HAP-1 (cell line): Measurements from ENCODE around the gene OLA1.
"Not testable (repeated sequence)": the region's sequence is repeated elsewhere in the genome, so short reads cannot be mapped to it uniquely, and the experiment has no call there.

ENCODE experiments used
- DNase-seq, 2 experiments: peaks; one replicate each; pipeline ENCODE4 v3.0.0-alpha.2; 2016 to 2020; ENCODE audit warnings: low spot score in 2 of 2
- H3K27me3 ChIP-seq: fragments of 250-450 bp; sonication (Bioruptor Pico); 2 replicates; pipeline ENCODE4 v1.5.1; 2020; ENCODE audit warnings: low read depth, mild to moderate bottlenecking, moderate library complexity
- H3K36me3 ChIP-seq: fragments of 250-450 bp; sonication (Bioruptor Pico); replicated peaks from 2 replicates; pipeline ENCODE4 v1.5.1; 2020; ENCODE audit warnings: mild to moderate bottlenecking
- H3K4me1 ChIP-seq: fragments of 250-450 bp; sonication (Bioruptor Pico); 2 replicates; pipeline ENCODE4 v1.5.1; 2020; ENCODE audit warnings: mild to moderate bottlenecking
- H3K4me3 ChIP-seq: fragments of 250-450 bp; sonication (Bioruptor Pico); 2 replicates; pipeline ENCODE4 v1.5.1; 2020; ENCODE audit warnings: mild to moderate bottlenecking, moderate library complexity
- H3K9me3 ChIP-seq: fragments of 250-450 bp; sonication (Bioruptor Pico); 2 replicates; pipeline ENCODE4 v1.5.1; 2020; ENCODE audit warnings: mild to moderate bottlenecking, moderate library complexity
- in situ Hi-C: fragments of 300-500 bp; cut with MboI; formaldehyde crosslinking; loops from 3 replicates; pipeline ENCODE4 v1.14.3; 2020; ENCODE audit warnings: low sequenced_read_pairs, inconsistent platforms, mixed read lengths

Gene OLA1

DNA sequence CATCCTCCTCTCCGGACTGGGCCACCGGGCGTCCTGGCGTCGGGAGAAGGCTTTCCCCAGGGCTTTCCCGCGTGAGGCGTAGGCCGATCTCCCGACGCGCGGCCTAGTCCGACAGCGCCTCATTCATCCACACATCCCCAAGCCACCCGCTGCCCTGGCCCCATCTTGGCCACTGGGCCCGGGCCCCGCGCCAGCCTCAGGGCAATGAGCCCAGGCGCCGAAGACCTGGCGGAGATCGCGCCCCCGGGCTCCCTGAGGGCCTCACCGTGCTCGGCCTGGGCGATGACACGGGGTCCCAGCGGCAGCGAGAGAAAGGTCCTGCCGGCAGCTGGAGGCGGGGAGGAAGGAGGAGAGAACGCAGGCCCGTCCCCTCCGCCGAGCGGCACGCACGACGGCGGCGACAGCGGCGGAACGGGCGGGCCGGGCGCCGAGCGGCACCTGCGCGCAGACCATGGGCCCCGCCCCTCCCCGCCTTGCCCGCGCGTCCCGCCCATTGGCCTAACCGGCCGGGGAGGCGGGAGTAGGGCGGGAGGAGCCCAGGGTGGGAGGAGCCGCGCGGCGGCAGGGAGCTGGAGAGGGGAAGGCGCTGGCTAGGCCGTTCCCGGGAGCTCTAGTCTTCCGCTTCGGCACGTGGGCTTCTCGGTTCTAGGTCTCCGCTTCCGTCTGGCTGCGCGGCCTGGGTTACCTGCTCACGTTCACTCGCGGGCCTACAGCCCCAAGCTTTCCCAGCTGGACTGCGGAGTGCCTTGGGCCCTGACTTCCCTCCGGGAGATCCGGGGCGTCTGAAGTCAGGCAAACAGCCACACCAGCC, at the start of gene OLA1:
Gene OLA1, minus strand, starts transcription at position 346 of the 811 bp plus-strand sequence. CDS start 1,717 bp downstream, outside the sequence.
- Histone ChIP-seq H3K27me3 (no peaks in the 10 kb centered on the region), H3K4me1 (peaks cover 14% of the 10 kb centered on the region), H3K4me3 (peak within 1 kb of the TSS; percentile 84), H3K36me3 (peaks cover 23% of the 10 kb centered on the region), H3K9me3 (no peaks in the 10 kb centered on the region)
- DNase-seq: peak; percentile 95 to 98
- in situ Hi-C loops: loop anchor here (5.0 kb wide), 1 partner anchor 84 kb away; the partner anchor contains the start of gene SP9

DNA sequence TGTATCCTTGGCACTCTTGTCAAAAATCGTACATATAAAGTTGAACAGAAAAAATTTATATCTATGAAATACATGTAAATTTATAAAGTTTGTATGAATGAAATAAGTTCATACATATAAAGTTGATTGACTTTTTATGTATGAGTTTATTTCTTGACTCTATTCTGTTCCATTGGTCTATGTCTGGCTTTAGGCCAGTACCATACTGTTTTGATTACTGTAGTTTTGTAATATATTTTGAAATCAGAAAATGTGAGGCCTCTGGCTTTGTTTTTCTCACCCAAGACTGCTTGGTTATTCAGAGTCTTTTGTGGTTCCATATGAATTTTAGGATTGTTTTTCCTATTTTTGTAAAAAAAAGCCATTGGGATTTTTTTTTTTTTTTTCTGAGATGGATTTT, 44.6 kb upstream of the OLA1 start:
- H3K4me1 ChIP-seq: peaks cover 6% of the 10 kb centered on the region
- no peaks in the 10 kb centered on the region for H3K36me3 ChIP-seq
- H3K4me3 ChIP-seq: no peak overlapping the region
- in situ Hi-C loops: no loop called here
- H3K9me3 ChIP-seq: no peaks in the 10 kb centered on the region; the same call in 1 of the 2 replicates
- H3K27me3 ChIP-seq: peaks cover 12% of the 10 kb centered on the region; the same call in 1 of the 2 replicates
- no peak for DNase-seq

DNA sequence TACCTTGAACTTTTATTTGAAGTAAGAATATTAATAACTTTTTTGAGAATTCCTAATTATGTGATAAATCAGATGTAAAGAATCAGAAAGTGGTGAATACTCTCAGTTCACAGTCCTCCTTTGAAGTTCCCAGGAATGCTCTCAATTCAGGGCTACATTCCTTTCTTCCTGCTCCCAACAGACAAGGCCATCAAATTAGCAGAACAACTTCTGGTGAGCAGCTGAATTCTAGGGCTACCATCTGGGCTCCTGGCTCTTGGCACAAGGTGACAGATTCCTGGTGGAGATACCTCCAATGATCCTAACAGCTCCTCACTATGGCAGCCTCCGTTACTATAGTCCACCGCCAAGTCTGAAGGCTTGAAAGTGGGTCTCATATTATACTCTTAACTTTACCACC, 37.8 kb upstream of the OLA1 start:
- H3K36me3 ChIP-seq: no peaks in the 10 kb centered on the region
- peaks cover 20% of the 10 kb centered on the region; the same call in 1 of the 2 replicates for H3K27me3 ChIP-seq
- no peaks in the 10 kb centered on the region; the same call in 1 of the 2 replicates for H3K9me3 ChIP-seq
- no peak for DNase-seq
- H3K4me3 ChIP-seq: no peak overlapping the region
- in situ Hi-C loops: no loop called here
- no peaks in the 10 kb centered on the region for H3K4me1 ChIP-seq

DNA sequence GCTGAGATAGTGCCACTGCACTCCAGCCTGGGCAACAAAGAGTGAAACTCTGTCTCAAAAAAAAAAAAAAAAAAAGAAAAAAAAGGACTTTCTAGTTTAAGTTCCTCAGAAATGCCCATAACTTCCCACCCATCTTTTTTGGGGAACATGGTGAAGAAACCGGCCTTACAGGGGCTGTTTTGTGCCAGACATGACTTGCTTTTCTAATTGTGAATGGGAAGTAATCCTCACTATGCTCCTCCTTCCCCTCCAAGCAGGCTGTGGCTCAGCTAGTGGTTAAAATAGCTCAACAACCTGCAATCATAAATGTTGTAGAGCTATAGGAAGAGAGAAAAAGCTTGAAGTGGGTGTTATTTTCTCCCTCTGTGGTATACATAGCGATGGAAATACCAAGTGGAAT, 34.1 kb upstream of the OLA1 start:
- no peaks in the 10 kb centered on the region for H3K4me1 ChIP-seq

DNA sequence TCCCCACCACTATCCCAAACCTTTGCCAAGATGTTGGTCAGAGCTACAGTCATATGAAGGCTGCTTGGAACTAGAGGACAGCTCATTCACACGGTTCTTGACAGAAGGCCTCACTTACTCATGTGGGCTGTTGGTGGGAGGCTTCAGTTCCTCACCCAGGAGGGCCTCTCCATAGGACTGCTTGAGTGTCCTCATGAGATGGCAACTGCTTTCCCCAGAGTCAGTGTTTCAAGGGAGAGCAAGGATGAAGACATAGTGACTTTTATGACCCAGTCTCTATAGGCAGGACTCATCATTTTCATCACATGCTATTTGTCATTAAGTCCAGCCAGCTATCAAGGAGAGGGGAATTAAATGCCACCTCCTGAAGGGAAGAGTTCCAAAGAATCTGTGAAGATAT, 33.4 kb upstream of the OLA1 start:
- Histone ChIP-seq H3K27me3 (peaks cover 6% of the 10 kb centered on the region; the same call in 1 of the 2 replicates), H3K9me3 (no peaks in the 10 kb centered on the region), H3K4me1 (no peaks in the 10 kb centered on the region), H3K4me3 (no peak overlapping the region), H3K36me3 (no peaks in the 10 kb centered on the region)
- DNase-seq: no peak
- in situ Hi-C loops: no loop called here

More for the DNA sequence above, 34.1 kb upstream of the OLA1 start:
- Histone ChIP-seq H3K4me3 (no peak overlapping the region), H3K27me3 (peaks cover 9% of the 10 kb centered on the region; the same call in 1 of the 2 replicates), H3K36me3 (no peaks in the 10 kb centered on the region), H3K9me3 (no peaks in the 10 kb centered on the region)
- DNase-seq: no peak
- in situ Hi-C loops: no loop called here

DNA sequence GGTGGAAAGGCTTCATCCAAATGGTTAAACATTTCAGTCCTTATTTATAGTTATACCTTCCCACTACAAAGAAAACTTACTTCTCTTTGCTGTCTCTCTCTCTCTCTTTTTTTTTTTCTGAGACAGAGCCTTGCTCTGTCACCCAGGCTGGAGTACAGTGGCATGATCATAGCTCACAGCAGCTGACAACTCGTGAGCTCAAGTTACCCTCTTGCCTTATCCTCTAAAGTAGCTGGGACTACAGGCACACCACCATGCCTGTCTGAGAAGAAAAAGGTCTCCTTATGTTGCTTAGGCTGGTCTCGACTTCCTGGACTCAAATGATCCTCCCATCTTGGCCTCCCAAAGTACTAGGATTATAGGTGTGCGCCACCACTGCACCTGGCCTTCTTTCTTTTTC, 32.3 kb upstream of the OLA1 start:
- no peak for DNase-seq
- no peaks in the 10 kb centered on the region; the same call in 1 of the 2 replicates for H3K4me1 ChIP-seq
- H3K4me3 ChIP-seq: no peak overlapping the region
- no peaks in the 10 kb centered on the region for H3K9me3 ChIP-seq
- no peaks in the 10 kb centered on the region for H3K36me3 ChIP-seq
- peaks cover 5% of the 10 kb centered on the region; the same call in 1 of the 2 replicates for H3K27me3 ChIP-seq
- in situ Hi-C loops: no loop called here

DNA sequence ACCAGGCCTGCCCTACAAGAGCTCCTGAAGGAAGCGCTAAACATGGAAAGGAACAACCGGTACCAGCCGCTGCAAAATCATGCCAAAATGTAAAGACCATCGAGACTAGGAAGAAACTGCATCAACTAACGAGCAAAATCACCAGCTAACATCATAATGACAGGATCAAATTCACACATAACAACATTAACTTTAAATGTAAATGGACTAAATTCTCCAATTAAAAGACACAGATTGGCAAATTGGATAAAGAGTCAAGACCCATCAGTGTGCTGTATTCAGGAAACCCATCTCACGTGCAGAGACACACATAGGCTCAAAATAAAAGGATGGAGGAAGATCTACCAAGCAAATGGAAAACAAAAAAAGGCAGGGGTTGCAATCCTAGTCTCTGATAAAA, 21.9 kb upstream of the OLA1 start:
- DNase-seq, H3K4me3 ChIP-seq, in situ Hi-C loops, H3K36me3 ChIP-seq, H3K9me3 ChIP-seq, H3K4me1 ChIP-seq, H3K27me3 ChIP-seq: not testable (repeated sequence)

DNA sequence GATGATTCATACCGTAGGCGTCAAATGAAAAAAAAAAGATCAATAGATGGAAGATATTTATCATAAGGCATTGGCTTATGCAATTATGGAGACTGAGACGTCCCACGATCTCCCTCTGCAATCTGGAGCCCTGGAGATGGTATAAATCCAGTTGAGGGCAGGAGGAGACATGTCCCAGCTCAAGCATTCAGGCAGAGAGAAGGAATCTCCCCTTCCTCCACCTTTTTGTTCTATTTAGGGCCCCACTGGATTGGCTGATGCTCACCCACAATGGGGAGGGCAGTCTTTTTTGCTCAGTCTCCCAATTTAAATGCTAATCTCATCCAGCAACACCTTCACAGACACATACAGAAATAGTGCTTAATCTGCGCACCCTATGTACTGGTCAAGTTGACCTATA, 18.0 kb upstream of the OLA1 start:
- Histone ChIP-seq H3K9me3 (no peaks in the 10 kb centered on the region), H3K4me3 (no peak overlapping the region), H3K36me3 (no peaks in the 10 kb centered on the region), H3K4me1 (peaks cover 2% of the 10 kb centered on the region; the same call in 1 of the 2 replicates), H3K27me3 (peaks cover 9% of the 10 kb centered on the region; the same call in 1 of the 2 replicates)
- in situ Hi-C loops: no loop called here
- DNase-seq: no peak

DNA sequence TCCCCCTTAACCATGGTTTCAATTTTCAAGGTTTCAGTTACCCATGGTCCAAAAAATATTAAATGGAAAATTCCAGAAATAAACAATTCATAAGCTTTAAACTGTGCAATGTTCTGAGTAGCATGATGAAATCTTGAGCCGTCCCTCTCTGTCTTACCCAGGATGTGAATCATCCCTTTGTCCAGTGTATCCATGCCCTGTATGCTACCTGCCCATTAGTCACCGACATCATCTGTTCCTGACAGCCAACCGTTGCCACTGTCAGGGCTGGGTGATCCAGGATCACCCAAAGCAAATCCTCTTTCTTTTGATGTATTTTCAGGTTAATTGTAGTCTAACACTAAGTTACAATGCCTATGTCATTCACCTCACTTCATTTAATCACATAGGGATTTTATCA, 15.7 kb upstream of the OLA1 start:
- Histone ChIP-seq H3K4me3 (no peak overlapping the region), H3K36me3 (no peaks in the 10 kb centered on the region), H3K4me1 (peaks cover 2% of the 10 kb centered on the region), H3K9me3 (no peaks in the 10 kb centered on the region), H3K27me3 (peaks cover 9% of the 10 kb centered on the region; the same call in 1 of the 2 replicates)
- in situ Hi-C loops: no loop called here
- no peak for DNase-seq

DNA sequence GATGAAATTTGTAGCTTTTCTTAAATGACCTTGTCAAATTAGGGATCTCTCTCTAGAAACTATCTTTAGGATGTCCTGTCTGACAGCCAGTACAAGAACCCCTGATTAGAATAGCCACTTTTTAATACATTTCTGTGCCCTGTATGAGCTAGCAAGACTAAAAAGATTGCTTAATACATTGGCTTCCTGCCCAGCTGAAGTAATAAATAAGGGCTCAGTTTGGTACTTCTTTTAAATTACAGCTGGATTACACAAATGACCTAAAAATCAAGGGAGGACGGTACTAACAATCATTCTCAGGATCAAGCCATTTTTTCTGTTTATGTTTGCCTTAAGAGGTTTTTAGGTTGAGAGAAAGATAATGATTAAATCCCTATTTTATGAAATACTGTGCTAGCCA, 11.6 kb upstream of the OLA1 start:
- H3K9me3 ChIP-seq: no peaks in the 10 kb centered on the region
- in situ Hi-C loops: no loop called here
- H3K27me3 ChIP-seq: no peaks in the 10 kb centered on the region
- no peak overlapping the region for H3K4me3 ChIP-seq
- no peak for DNase-seq
- no peaks in the 10 kb centered on the region; the same call in 1 of the 2 replicates for H3K4me1 ChIP-seq
- H3K36me3 ChIP-seq: no peaks in the 10 kb centered on the region

DNA sequence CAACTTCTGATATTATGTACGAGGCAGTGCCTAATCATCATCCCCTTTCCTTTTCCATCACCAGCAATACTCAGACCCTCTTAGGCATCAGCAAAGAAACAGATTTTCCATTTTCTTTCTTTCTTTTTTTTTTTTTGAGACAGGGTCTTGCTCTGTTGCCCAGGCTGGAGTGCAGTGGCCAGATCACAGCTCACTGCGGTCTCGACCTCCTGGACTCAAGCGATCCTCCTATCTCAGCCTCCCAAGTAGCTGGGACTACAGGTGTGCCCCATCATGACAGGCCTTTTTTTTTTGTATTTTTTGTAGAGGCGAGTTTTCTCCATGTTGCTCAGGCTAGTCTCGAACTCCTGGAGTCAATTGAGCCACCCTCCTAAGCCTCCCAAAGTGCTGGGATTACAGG, 5.9 kb upstream of the OLA1 start:
- in situ Hi-C loops: no loop called here

DNA sequence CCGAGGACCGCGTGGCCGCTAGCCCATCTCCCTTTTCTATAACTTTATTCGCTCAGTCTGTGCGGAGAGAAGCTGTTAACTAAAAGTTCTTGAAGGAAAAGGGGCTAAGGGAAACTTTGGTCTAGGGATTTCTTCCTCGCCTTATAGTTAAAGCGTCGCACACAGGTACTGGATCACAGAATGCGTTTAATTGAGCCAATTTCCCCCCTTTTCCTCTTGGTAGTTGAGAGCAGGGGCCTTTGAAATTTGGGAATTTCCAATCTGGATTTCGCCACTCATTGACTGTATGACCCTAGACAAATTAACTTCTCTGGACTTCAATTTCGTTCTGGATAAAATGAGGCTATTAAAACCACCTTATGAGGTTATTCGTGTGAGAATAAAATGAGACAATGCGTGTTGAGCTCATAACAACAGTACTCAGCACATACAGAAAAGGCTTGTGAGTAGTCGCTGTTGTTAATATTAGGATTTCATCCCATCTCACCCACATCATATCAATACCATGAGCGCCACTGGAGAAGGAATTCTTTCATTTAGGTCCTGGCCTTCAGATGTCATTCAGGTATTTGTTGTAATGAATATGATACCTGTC, 763 bp upstream of the OLA1 start:
- H3K4me3 ChIP-seq: peak overlapping the region; percentile 84
- H3K4me1 ChIP-seq: peaks cover 14% of the 10 kb centered on the region
- no peak for DNase-seq
- H3K27me3 ChIP-seq: no peaks in the 10 kb centered on the region
- H3K36me3 ChIP-seq: peaks cover 16% of the 10 kb centered on the region
- H3K9me3 ChIP-seq: no peaks in the 10 kb centered on the region
- in situ Hi-C loops: loop anchor here (5.0 kb wide), 1 partner anchor 83 kb away; the partner anchor contains the start of gene SP9

More for the DNA sequence above, 5.9 kb upstream of the OLA1 start:
- Histone ChIP-seq H3K27me3 (no peaks in the 10 kb centered on the region), H3K4me3 (no peak overlapping the region), H3K36me3 (no peaks in the 10 kb centered on the region), H3K4me1 (no peaks in the 10 kb centered on the region), H3K9me3 (no peaks in the 10 kb centered on the region)
- no peak for DNase-seq

DNA sequence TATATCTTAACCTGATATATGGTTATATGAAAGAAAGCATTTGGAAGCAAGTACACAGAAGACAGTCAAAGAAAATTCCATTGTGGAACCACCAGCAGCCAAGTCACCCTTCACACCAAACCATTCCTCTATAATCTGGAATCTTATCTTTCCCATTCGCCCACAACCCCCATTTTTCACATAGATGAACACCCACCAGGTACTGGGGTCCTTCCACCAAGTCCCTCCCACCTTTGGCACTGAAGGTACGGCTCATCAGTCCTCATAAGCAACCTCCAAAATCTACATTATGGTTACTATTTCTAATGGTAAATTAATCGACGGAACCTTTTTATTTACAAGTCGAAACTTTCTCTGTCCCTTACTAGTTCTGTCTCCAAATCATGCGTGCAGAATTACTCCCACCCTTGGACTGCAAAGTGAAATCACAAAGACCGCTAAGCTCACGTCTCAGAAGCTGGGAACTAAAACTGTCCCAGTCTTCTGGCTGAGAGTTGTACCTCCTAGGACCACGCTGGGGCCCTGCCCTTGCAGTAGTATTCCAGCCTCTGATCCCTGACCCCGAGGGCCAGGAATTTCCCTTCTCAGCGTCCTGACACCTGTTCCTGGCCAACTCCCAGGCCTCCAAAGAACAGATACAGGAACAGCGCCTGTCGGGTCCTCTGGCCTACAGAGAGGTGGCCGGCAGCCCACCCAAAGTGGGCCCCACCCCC, 702 bp downstream of the OLA1 start:
- in situ Hi-C loops: loop anchor here (5.0 kb wide), 1 partner anchor 85 kb away; the partner anchor contains the start of gene SP9
- Histone ChIP-seq H3K27me3 (no peaks in the 10 kb centered on the region), H3K9me3 (no peaks in the 10 kb centered on the region), H3K4me3 (peak overlapping the region; percentile 84), H3K36me3 (peaks cover 27% of the 10 kb centered on the region), H3K4me1 (peaks cover 14% of the 10 kb centered on the region)
- peak; percentile 34 to 43 for DNase-seq
